ENCODE results near the gene BRD3OS.

BRD3OS gene, protein sequence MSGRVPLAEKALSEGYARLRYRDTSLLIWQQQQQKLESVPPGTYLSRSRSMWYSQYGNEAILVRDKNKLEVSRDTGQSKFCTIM
- long read RNA-seq, donor 1, full-length matches to known transcripts, result 97 of 110 reads
- long read RNA-seq, donor 1, partial matches to known transcripts, result 13 of 110 reads
- long read RNA-seq, donor 1, other reads (novel, unspliced or antisense), result 0 of 110 reads
- long read RNA-seq, donor 2, full-length matches to known transcripts, result 44 of 55 reads
- long read RNA-seq, donor 2, partial matches to known transcripts, result 11 of 55 reads
- long read RNA-seq, donor 2, other reads (novel, unspliced or antisense), result 0 of 55 reads
- long read RNA-seq, donor 3, full-length matches to known transcripts, result 73 of 73 reads
- long read RNA-seq, donor 3, partial matches to known transcripts, result 0 of 73 reads
- long read RNA-seq, donor 3, other reads (novel, unspliced or antisense), result 0 of 73 reads
- long read RNA-seq, donor 4, full-length matches to known transcripts, result 116 of 198 reads
- long read RNA-seq, donor 4, partial matches to known transcripts, result 73 of 198 reads
- long read RNA-seq, donor 4, other reads (novel, unspliced or antisense), result 9 of 198 reads
- long read RNA-seq, donor 5, full-length matches to known transcripts, result 173 of 173 reads
- long read RNA-seq, donor 5, partial matches to known transcripts, result 0 of 173 reads
- long read RNA-seq, donor 5, other reads (novel, unspliced or antisense), result 0 of 173 reads
- long read RNA-seq, donor 6, full-length matches to known transcripts, result 103 of 152 reads
- long read RNA-seq, donor 6, partial matches to known transcripts, result 49 of 152 reads
- long read RNA-seq, donor 6, other reads (novel, unspliced or antisense), result 0 of 152 reads
- long read RNA-seq, donor 7, full-length matches to known transcripts, result 169 of 174 reads
- long read RNA-seq, donor 7, partial matches to known transcripts, result 5 of 174 reads
- long read RNA-seq, donor 7, other reads (novel, unspliced or antisense), result 0 of 174 reads
- long read RNA-seq, donor 8, full-length matches to known transcripts, result 102 of 115 reads
- long read RNA-seq, donor 8, partial matches to known transcripts, result 13 of 115 reads
- long read RNA-seq, donor 8, other reads (novel, unspliced or antisense), result 0 of 115 reads

DNA sequence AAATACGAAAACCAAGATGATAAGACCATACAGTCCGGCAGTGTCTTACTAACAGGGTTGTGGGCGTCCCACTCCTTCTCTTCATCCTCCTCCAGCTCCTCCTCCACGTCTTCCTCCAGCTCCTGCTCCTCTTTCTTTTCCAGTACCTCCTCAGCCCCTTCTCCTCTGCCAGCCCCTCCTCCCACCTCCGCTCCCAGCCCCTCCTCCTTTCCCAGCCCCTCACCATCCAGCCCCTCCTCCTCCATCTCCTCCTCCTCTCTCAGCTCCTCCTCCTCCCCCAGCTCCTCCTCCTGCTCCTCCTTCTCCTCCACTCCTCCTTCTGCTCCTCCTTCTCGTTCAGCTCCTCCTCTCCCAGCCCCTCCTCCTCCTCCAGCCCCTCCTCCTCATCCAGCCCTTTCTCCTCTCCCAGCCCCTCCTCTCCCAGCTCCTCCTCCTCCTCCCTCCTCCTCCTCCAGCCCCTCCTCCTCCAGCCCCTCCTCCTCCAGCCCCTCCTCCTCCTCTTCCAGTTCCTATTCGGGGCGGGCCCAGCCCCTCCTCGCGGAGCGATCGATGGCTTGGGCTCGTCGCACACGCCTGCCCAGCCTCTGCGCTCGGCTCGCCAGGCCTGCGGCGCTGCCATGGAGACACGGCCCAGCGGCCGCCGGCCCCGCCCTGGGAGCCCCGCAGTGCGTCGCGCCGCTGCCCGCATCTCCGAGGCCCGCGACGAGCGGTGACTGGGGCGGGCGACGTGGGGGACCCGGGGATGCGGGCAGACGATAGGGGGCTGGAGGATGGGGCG lies at the start of gene BRD3OS:
BRD3OS (plus strand) TSS at position 654 of the 778 bp plus-strand sequence. CDS start 1,267 bp downstream, outside the sequence.
- peak; percentile 67 for DNase-seq

DNA sequence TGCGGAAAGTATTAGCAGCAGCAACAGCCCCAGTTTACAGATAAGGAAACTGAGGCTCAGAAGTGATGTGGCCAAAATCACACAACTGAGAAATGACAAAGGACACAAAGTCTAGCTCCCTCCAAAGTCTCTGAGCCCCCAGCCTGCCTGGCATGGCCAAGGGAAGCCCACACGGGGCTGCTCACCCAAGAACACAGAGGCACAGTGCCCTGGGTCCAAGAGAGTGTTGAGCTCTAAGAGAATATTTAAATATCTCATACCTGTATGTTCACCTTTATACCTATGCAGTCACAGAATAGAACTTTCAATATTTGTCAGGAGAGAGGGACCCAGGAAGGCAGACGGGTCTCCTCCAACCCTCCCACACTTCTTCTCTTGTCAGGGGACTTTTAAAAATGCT lies 49.8 kb upstream of the BRD3OS start:
- no peak for DNase-seq

DNA sequence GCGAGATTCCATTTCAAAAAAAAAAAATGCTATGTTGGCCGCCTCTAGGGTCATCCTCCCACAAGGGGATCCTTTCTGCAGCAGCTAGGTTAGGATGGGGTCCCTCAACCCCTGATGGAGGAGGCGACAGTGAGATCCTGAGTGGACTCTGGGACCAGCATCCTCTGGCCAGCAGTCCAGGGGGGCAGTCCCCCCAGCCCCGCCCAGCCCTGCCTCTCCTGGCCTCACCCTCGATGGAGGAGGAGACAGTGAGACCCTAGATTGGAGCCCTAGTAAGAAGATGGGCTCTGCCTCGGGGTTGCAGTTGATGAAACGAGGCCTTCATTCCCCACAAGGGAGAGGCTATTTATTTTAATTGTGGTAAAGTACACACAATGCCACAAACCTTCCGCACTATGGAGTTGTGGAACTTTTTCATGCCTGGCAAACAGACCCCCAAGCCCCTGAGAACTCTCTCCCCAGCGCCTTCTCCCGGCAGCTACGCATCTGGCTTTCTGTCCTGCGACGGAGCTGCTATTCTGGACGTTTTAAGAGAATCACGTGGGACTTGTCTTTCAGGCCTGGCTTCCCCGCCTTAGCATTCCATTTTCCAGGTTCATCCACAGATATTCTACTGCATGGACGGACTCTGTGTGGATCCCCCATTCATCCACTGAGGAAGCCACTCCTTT lies 49.0 kb upstream of the BRD3OS start:
- no peak for DNase-seq

DNA sequence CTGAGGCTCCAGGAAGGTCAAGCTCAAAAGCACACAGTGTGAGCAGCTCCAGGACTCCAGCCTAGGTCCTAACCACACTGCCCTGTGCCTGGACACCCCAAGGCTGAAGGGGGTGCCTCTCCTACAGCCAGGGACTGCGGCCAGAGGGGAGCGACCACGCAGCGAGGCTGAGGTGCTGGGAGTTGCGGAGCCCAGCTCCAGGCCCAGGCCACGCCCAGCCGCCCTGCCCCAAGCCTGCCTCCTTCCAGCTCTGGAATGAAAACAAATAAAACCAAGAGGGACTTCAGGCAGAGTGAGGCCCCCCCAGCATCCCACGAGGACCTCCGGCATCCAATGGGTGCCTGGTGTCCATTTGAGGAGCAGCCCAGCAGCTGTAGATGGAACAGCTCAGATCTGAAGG lies 48.4 kb upstream of the BRD3OS start:
- no peak for DNase-seq

DNA sequence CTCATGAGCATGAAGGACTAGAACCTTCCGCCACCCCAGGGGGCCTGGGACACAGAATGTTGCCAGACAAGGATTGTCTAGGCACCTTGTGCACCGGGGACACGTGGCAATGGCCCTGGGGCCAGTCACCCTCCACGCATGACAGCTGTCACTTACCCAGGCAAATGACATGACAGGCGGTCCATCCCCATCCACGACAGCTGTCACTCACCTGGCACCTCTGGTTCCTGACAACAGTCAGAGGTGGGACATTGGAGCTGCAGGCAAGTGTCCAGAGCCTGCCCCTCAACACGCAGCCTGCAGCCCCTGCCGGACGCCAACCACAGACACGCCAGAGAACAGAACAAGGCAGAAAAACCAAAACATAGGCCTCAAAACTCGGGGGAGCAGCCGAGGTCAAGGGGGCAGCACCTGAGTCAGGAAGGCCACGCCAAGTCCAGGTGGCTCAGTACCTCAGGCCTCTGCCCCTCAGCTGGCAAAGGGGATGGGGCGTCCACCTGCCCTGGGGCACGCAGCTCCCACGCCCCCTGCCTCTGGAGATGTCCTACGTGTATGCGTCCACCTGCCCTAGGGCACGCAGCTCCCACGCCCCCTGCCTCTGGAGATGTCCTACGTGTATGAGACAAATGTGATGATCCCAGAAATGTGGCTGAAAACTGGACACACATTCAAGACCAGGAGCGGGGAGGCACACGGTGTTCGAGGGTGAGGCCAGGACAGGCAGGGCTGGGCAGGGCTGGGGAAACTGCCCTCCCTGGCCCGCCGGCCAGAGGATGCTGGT lies 47.7 kb upstream of the BRD3OS start:
- DNase-seq, result no peak

DNA sequence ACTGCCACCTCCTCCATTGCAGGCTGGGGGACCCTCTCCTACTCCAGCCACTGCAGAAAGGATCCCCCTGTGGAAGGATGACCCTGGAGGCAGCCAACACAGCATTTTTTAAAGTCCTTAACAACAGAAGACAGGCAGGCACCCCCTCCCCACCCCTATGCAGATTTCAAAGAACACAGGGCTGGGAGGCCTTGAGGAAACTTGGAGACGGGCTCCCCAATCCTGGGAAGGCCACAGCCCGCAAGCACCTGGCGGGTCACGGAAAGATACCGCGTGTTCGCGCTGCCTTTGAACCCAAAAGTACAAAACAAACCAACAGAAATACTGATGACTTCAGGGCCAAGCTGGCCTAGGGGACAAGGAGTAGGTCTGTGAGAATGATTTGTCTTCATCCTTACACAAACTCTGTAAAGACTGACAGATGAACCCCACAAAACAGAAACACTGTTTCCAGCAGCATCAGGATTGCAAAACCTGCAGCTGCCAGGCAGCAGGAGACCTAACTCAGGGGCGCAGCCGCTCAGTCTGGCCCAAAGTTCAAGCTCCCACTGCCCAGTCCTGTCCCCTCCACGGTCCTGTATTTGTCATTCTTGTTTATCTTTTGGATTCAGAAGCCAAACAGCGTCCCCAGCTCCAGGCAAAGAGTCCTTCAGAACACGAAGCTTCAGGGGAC lies 46.9 kb upstream of the BRD3OS start:
- DNase-seq, result no peak

DNA sequence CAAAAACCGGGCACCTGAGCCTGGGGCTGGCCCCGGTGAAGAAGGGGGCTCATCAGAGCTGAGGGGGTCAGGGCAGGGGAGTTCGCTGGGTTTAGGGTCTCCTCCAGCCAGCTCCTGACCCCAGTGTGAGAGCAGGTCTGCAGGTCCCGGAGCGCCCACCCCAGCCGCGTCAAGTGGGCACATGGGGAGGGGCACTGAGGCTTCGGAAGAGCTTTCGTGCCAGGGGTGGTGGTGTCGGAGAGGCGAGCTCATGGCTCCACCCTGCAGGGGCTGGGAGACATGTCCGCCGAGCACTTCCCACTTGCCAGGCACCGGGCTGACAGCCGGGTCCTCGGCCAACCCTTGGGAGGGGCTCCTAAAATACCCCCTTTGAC lies 46.4 kb upstream of the BRD3OS start:
- DNase-seq, result no peak

DNA sequence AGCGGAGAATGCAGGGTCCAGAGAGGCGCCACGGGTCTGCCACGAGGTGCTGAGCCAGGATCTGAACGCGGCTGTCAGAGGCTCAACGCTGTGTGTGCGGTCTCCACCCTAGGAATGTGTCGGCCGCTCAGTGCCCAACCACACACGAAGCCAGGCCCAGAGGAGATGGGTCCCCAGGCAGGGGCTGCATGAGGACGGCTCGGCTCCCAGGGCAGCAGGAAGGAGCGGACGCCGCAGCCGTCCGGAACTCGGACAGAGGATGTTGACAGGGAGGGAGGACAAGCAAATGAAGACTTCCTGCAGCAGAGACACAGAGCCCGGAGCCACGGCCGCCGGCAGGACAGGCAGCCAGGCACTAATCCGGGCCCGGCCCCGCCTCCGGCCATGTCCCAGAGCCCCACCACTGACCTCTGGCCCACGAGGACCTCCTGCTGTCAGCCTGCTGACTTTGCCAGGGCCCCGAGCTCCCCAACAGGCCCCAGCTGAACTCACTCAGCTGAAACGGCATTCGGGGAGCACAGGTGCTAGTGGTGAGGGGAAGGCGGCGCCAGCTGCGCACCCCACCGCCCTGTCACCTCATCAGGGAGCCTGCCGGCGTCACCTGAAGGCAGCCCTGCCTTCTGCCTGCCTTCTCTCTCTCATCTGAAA lies 45.9 kb upstream of the BRD3OS start:
- DNase-seq, result no peak

DNA sequence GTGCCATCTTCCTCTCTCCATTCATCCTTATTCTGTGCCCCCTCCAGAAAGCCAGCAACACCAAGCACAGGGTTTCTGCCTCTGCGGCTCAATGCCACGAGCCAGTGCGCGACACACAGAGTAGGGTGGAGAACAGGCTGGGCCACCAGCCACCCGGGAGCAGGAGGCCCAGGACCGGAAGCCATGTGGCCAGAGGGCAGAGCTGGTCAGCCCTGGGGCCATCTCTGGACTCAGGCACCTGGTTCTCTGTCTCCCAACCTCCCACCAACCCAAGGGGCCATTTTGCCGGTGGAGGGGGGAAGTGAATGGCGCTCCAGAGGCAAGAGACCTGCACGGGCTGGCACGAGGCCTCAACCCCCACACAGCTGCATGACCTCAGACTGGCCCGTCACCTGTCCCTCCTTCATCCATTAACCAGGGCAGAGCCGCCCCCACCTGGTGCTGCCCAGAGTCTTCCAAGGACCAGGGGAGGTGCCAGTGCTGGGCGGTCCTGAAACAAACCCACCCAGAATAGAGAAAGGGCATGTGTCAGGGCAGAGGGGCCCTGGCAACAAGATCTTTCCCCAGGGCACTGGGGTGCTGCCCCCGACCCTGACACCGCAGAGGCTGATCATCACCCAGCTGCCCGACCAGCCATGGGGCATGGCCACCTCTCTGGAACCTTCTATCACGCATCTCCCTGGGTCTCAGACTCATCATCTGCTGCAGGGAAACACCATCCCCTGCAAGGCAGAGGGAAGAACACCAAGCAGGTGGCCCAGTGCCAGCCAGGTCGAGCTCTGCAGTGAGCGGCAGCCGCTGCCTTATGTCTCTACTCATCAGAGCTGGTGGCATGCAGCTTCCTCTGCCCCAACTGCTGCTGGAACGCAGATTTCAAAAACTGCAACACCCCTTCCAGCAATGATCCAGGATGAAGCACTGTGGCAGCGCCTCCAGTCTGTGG lies 45.1 kb upstream of the BRD3OS start:
- DNase-seq, result peak; percentile 19

DNA sequence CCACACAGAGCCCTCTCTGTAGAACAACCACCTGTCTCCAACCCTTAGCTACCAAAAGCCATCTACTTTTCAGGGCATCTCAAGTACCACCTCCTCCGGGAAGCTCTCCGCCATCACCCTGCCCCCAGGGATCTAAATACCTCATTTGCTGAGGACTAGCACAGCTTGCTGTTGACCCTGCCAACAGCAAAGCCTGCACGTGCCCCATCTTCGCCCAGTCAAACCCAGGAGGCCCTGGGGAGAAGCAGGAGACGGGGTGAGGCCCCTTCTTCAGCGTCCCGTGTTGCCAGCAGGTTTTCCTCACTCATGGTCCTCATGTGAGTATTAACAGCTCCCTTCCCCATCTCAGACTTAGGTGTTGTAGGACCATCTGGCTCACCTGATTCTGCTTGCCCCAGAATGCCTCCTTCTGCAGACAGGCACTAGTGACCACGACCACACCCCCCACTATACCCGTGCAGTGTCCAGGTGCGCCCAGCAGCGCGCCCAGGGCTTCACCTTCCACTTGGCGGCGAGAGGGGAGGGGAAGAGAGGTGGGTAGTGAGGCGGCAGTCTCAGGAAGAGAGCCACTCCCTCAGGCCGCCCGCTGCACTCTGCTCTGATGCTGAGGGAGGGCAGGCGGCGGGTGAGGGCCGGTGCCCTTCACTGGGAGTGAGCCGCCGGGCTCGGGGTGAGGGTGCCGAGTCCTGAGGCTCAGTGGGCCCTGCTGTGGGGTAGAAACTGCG lies 44.3 kb upstream of the BRD3OS start:
- no peak for DNase-seq

DNA sequence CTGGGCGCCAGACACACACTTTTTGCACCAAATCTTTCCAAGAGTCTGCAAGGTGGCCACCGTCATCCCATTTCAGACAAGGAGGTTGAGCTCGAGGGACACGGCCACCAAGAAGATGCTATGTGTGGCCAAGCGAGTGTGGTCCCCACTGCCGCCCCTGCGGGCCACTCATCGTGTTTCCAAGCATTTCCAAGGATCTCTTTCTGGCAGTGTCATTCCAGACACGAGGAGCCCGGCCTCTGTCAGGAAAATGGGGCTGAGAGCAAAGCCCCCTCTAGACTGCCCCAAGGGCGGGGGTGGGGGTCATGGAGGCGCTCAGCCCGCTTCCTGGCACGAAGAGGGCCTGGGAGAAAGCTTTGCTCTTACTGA lies 43.7 kb upstream of the BRD3OS start:
- DNase-seq, result no peak

DNA sequence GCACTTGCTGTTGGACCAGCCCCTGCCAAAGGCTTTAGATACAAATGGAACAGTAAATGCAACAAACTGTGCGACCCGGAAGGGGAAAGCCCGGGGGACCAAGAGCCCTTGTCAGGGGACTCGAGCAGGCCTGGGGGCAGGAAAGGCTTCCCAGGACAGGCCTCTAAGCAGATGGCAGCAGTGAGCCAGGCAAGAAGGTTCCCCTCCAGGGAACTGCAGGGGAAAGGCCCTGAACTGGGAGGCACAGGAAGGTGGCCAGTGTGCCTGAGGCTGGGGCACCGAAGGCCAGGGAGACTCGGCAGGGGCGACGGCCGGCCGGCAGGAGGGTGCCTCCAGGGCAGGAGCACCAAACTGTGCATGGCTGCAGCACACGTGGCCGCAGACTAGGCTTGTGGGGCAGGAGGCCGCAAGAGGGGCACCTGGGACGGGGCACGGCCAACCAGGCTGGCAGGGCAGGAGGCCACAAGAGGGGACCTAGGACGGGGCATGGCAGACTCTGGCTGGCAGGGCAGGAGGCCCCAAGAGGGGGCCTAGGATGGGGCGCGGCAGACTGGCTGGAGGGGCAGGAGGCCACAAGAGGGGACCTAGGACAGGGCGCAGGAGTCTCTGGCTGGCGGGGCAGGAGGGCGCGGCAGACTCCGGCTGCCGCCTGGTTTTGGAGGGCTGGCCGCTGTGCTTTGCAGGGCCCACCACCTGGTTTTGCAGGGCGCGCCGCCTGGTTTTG lies 43.2 kb upstream of the BRD3OS start:
- DNase-seq, result peak; percentile 6

DNA sequence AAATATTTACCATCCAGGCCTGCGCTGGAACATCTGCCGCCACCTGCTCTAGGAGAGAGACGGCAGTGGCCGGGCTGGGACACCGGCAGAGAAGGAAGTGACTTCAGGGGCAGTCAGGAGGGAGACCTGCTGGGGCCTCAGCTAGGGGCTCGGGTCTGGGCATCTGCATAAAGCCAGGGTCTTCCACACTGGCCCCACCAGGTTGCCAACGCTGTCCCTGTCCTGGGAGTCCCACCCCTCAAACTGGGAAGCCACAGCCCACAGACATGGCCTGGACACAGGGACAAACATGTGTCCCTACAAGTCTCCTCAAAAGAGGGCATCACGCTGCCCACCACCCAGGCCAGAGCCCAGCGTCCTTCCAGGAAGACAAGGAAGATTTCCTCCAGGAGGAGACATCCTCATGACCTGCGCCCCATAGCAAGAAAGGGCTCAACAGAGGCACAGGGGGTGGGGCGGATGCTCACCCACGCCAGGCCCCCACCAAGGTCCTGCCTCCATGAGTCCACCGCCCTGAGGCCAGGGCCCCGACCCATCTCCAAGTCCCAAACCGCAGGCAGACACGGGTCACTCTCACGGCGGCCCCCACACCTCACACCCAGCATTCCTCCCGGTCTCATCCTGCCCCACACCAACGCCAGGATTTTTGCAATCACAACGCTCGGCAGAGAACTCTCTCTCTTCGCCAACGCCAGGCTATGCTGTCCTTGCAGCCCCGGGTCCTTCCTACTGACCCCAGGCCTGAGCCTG lies 42.1 kb upstream of the BRD3OS start:
- DNase-seq, result peak; percentile 6

DNA sequence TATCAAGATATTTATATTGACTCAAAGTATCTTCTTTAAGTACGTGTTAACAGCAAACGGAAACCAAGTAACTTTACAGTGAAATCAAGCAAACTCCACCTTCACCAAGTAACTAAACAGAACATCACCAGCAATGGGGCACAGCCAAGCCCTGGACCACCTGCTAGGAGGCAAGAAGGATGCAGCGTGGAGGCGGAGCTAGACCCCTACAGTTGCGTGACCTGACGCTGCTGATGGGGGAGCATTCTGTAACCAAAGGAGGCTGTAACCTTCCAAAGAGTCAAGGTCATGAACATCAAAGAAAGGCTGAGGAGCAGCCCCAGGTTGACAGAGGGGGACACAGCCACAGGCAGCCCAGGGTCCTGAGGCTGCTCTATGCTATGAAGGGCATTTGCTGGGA lies 39.2 kb upstream of the BRD3OS start:
- peak; percentile 2 for DNase-seq

DNA sequence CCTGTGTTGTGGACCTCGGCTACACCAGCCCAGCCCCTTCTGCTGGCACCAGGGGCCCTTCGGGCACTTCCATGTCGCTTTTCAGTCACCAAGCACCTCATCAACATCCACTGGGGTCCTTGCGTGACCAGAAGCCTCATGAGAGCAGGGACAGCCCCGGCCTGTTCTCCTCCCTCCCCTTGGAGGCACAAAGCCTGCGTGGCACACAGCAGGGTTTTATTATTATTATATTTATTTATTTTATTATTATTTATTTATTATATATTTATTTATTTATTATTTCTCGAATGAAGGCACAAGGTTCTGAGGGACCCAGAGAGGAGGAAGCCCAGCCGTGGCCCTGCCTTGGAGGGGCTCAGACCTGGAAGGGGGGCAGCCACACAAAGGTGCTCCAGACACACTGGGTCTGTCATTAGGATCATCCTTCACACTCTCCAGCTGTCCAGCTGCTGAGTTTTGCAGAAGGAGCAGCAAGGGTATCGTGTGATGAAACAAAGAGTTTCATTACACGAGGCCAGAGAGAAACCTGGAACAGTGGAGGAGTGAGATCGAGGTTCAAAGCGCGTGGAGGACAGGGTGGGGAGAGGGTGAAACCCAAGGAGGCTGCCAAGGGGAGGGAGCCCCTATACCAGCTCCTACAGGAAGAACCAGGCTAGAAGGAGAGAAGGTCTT lies 38.4 kb upstream of the BRD3OS start:
- DNase-seq, result no peak

DNA sequence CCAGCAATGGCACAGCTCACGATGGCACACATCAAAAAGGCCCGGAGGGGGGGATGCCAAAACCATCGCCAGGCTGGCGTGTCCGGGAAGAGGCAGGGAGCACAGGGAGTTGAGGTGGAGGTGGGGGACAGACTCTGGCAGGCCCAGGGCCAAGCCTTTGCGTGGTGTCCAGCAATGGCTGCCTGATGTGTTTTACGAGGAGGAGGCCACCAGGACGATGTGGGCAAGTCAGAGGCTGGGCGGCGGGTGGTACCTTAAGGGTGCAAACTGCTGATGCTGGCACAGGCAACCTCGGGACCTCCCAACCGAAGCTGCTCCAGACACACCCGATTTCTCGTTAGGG lies 37.9 kb upstream of the BRD3OS start:
- DNase-seq, result no peak
